ENCODE measurements around the gene GMPR2.

GRCh38 chr14:24211311-24211710 is 21.4 kb upstream of the GMPR2 start:
- TF ChIP-seq CTCF (IDR thresholded peaks at IDR 0.05 in 8 of 11, conservative IDR thresholded peaks at IDR 0.05 in 3 of 11): no peak
- TF ChIP-seq POLR2A (IDR thresholded peaks at IDR 0.05): no peak
- TF ChIP-seq POLR2AphosphoS5 (IDR thresholded peaks at IDR 0.05): no peak

All from spleen (tissue), 7 donors.